ENCODE data around the gene ENHO. TPM values are rescaled to one million over a fixed set of nuclear protein-coding genes. Genes with fewer than 3 reads are reported as not detected.
A peak's percentile ranks its signal among the peaks of the same experiment; 100 is the strongest.

Gene ENHO
- total and polyA plus RNA-seq, 2 of the 8 experiments (the other 6 are each of a cell fraction or from before 2014, with no cell fraction given) = 12.2 to 49.4 TPM

DNA sequence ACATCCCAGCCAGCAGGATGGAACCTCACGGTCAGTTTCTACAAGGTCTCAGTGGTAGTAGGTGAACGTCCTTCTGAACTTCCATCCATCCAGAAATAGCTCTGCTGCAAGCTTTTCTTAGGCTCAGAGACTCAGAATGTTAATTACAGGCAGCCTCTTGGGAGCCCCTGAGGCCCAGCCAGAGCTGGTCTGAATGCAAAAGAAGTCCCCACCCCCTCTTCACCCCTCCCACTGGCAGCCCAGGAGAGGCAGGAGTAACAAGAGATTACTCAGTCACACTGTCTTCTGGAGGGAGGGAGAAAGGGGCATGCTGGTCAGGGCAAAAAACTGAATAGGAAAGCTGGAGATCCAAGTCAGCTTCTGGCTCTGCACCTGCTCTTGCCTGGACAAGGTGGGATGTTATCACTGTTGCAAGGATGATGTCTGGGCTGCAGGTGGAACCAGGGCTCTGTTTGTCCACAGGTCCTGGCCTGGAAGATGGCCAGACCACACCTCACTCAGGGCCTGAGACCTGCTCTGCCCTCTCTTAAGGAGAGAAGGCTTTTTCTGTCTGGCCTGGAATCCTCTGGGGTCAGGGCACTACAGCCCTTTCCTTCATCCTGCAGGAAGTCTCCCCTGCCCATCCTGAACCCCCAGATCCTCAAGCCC is 9.1 kb downstream of the ENHO start:
- H3K4me3 ChIP-seq (ENCODE audit: extremely low read depth in 1 of 4, insufficient read depth in 2 of 4, low read depth in 3 of 4, low read length in 4 of 4) = peak overlapping the region in 1 of 4 experiments; percentile 37; a peak in 1 of 8 replicates
- no peaks in the 10 kb centered on the region for H3K79me2 ChIP-seq (ENCODE audit: control insufficient read depth in 1 of 2, insufficient read depth in 2 of 2, low read length in 2 of 2)
- 0 out of 2 replicates have a peak overlapping the region, but pooled peaks have one; percentile 37 for H2BK20ac ChIP-seq (ENCODE audit: low read length)
- H4K5ac ChIP-seq (ENCODE audit: insufficient read length, low read depth, low read length) = no peak overlapping the region
- H3K27ac ChIP-seq (ENCODE audit: low read depth, low read length) = 0 out of 2 replicates have a peak overlapping the region, but pooled peaks have one; percentile 66
- H3K4me2 ChIP-seq (ENCODE audit: insufficient read depth in 1 of 2, low read depth in 2 of 2, low read length in 2 of 2) = peak overlapping the region; percentile 41 to 55
- DNase-seq (ENCODE audit: low read depth in 1 of 2, low spot score in 2 of 2) (peak in 1 of 2 experiments; percentile 63), FAIRE-seq (no peak)
- H3K9ac ChIP-seq (replicated peaks in 1 of 4; ENCODE audit: extremely low read depth in 1 of 4, low read depth in 3 of 4, low read length in 3 of 4) = no peak overlapping the region
- no peak overlapping the region for H3K23ac ChIP-seq (ENCODE audit: insufficient read length)
- ChIA-PET POLR2A (ENCODE audit: partially characterized antibody) (interaction anchor here (1.6 to 2.2 kb wide), 2 partner anchors 8 to 11 kb away, joined by 4 to 6 read pairs; no protein-coding TSS in a partner anchor), CTCF (ENCODE audit: partially characterized antibody) (interaction anchor here (1.0 to 7.9 kb wide), 16 partner anchors 8 to 113 kb away, joined by 3 to 114 read pairs (median 4); no protein-coding TSS in a partner anchor)
- peak overlapping the region; percentile 41; the same call in 1 of the 2 replicates for H2BK5ac ChIP-seq (ENCODE audit: low read depth, low read length)
- H3K9me3 ChIP-seq (ENCODE audit: insufficient read depth in 2 of 2, low read depth in 1 of 2, low read length in 1 of 2) = no peaks in the 10 kb centered on the region
- H4K20me1 ChIP-seq (replicated peaks in 1 of 2; ENCODE audit: control insufficient read depth in 1 of 2, insufficient read depth in 2 of 2, low read length in 2 of 2) = no peaks in the 10 kb centered on the region
- H3K14ac ChIP-seq (ENCODE audit: insufficient read length) = no peak overlapping the region
- H3K56ac ChIP-seq (replicated peaks; ENCODE audit: insufficient read length, low read depth, low read length) = no peak overlapping the region
- no peaks in the 10 kb centered on the region for H3K23me2 ChIP-seq (ENCODE audit: low read depth, low read length)
- peak overlapping the region; percentile 70 for H2BK12ac ChIP-seq (ENCODE audit: low read depth, low read length)
- H2BK120ac ChIP-seq (replicated peaks; ENCODE audit: low read depth, low read length) = no peak overlapping the region
- TF ChIP-seq TAF1 (IDR thresholded peaks at IDR 0.05; ENCODE audit: low read depth, low read length) = 0 out of 2 replicates have a peak, but pooled peaks have one; percentile 43
- no peak for TF ChIP-seq NRF1 (IDR thresholded peaks at IDR 0.05; ENCODE audit: low read depth, low read length)
- TF ChIP-seq SP1 (IDR thresholded peaks at IDR 0.05; ENCODE audit: low read depth, low read length) = 0 out of 2 replicates have a peak, but pooled peaks have one; percentile 50
- no peak overlapping the region for H4K91ac ChIP-seq (replicated peaks; ENCODE audit: insufficient read length, low read length)
- peaks cover 16 to 33% (median 20%) of the 10 kb centered on the region in 4 experiments for H3K4me1 ChIP-seq (replicated peaks in 1 of 4; ENCODE audit: control insufficient read depth in 3 of 4, insufficient read depth in 4 of 4, low read length in 3 of 4)
- no peaks in the 10 kb centered on the region for H3K79me1 ChIP-seq (ENCODE audit: low read depth, low read length)
- H3K27me3 ChIP-seq (replicated peaks in 1 of 4; ENCODE audit: control insufficient read depth in 3 of 4, extremely low read depth in 1 of 4, insufficient read depth in 3 of 4, low read length in 3 of 4) = no peaks in the 10 kb centered on the region; a peak in 1 of 7 replicates
- H2AK5ac ChIP-seq (ENCODE audit: low read depth, low read length) = peak overlapping the region; percentile 18; the same call in 1 of the 2 replicates
- WGBS, 2 experiments (ENCODE audit: extremely low coverage in 1 of 2, insufficient coverage in 1 of 2, insufficient read length in 1 of 2, insufficient replicate concordance in 2 of 2, low coverage in 1 of 2, low lambda C conversion rate in 2 of 2, missing lambda C conversion rate in 1 of 2) = 52% methylated on average over 2 of the region's 2 CpGs; no CpG with 5 or more reads in 1 of the 2 experiments
- 0 out of 2 replicates have a peak overlapping the region, but pooled peaks have one; percentile 81 for H4K8ac ChIP-seq (ENCODE audit: extremely low read depth, insufficient read depth, low read length)
- H2BK15ac ChIP-seq (ENCODE audit: low read length) = peak overlapping the region; percentile 73
- no peaks in the 10 kb centered on the region for H3K36me3 ChIP-seq (ENCODE audit: control insufficient read depth in 2 of 4, insufficient read depth in 4 of 4, low read length in 3 of 4)
- H3K18ac ChIP-seq (ENCODE audit: extremely low read depth, low read length) = 0 out of 2 replicates have a peak overlapping the region, but pooled peaks have one; percentile 40
- H2AFZ ChIP-seq (ENCODE audit: low read length) = peak overlapping the region; percentile 43; the same call in 1 of the 2 replicates
- H3K4ac ChIP-seq (replicated peaks; ENCODE audit: insufficient read length, low read depth, low read length) = no peak overlapping the region
